Fibroblast of mammary gland (primary cell): Measurements from ENCODE around the gene RUNX1.

Experiments
- DNase-seq: peaks from one replicate; pipeline ENCODE4 v3.0.0-alpha.2; 2010; ENCODE audit warnings: low read depth
- H3K4me3 ChIP-seq: 2 replicates; pipeline ENCODE4 v1.5.1; 2011; ENCODE audit warnings: low read depth, mild to moderate bottlenecking, low read length, moderate library complexity; ENCODE audit not compliant: control insufficient read depth
- CTCF ChIP-seq: conservative IDR thresholded peaks from 2 replicates; pipeline ENCODE4 v1.5.1; 2011; ENCODE audit warnings: low read depth, low read length, inconsistent platforms; ENCODE audit not compliant: control insufficient read depth, insufficient read depth

RUNX1 gene

DNA sequence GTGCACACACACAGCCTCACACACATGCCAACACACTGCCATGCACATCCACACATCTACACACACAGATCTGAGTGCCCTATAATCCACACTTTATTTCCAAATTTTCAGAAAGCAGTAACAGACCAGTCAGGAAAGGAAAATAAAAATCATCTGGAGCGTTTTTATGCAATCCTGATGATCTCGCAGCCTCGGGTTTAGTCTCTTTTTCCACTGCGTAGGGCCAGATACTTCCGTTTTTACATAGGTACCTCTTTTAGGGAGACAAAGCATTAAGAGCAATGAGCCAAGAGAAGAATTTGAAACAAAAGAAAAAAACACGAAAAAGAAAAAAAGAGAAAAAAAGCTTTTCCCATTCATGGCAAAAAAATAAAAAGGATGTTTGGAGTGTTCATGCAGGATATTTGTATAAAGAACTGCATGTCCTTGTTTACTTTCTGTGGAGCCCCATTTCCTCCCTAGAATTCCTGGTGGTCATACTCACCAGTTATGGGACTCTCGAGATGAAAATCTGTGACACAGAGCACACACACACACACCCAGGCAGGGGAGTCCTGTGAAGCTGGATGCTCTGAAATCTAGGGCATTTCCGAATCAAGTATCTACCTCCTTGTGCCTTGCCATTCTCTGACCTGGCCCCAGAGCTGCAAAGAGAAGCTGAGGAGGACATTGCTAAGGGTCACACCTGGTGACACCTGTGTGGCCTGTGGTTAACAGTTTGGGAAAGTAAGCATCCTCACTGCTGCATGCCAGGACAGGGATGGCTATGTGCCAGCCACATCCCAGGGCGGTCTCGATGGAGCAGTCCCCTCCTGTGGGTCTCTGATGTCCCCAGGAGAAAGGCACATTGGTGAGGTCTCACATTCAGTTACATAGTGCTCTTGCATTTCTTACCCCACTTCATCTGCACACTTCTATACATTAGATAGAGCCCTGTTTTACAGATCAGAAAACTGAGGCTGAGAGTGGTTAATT, 83.6 kb downstream of the RUNX1 start:
- TF ChIP-seq CTCF, result no peak
- peak; percentile 59 for DNase-seq
- H3K4me3 ChIP-seq, result no peak overlapping the region

DNA sequence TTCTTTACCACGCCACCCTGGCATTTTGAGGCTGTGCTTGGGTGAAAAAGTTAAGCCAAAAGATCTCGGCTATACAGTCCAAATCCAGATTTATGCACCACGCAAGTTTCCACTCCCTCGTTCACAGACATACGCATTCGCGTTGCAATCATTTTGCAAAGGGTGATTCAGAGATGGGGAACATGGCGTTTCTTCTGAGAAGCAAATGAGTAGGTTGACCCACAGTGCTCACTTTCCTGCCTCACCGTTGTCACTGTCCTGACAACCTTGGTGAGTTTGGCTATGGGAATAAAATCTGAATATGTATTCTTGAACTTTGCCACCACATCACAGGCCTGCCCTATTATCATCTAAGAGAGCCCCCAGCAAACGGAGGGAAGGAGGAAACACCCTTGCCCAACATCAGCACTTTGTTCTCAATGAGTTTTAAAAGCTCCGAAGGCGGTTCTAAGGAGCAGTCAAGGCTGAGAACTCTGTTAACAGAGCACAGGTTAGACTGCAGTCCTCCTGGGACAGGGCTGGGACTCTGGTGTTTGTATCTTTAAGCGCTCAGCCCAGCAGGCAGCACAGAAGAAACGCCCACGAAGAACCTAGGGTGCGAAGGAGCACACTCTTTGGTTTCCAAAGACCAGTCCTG, 86.4 kb downstream of the RUNX1 start:
- no peak for TF ChIP-seq CTCF
- H3K4me3 ChIP-seq, result no peak overlapping the region
- DNase-seq, result no peak

DNA sequence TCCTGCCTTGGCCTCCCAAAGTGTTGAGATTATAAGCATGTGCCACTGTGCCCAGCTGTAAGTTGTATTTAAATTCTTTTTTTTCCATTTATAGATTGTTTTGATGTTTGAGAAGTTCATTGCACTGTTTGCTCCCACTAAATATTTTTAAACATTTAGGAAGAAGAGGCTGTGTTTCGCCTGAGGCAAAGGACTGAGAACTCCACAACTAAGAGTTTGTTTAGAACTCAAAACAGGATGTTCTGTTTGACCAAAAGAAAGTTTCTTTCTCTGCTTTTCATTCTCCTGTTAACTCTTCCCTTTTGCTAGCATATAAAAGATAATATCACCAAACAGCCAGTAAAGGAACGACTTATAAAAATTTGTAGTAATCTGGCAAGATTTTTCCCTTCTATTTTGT, 87.0 kb downstream of the RUNX1 start:
- no peak for TF ChIP-seq CTCF
- no peak overlapping the region for H3K4me3 ChIP-seq
- DNase-seq, result no peak

GRCh38 chr21:34960687-34961086, 88.4 kb downstream of the RUNX1 start:
- DNase-seq, result no peak
- TF ChIP-seq CTCF, result no peak

DNA sequence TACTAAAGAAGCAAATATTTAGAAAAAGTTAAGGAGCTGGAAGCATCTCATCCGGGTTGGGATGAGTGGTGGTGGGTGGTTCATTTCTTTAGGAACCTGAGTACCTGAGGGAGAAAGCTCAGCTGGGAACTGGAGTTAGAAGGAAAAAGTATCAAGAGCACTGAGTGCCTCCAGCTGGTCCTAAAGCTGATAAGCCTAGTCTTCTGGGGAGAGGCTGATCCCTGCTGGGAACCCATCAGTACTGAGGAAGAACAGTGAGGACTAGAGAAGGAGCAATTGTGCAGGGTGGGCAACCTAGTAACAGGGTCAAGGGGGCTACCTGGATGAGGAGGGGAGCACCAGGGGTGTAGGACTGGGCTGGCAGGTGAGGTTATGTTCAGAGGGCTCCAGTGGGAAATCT, 89.5 kb downstream of the RUNX1 start:
- TF ChIP-seq CTCF, result no peak
- DNase-seq, result no peak
- no peak overlapping the region for H3K4me3 ChIP-seq

More at GRCh38 chr21:34960687-34961086, 88.4 kb downstream of the RUNX1 start:
- no peak overlapping the region for H3K4me3 ChIP-seq

DNA sequence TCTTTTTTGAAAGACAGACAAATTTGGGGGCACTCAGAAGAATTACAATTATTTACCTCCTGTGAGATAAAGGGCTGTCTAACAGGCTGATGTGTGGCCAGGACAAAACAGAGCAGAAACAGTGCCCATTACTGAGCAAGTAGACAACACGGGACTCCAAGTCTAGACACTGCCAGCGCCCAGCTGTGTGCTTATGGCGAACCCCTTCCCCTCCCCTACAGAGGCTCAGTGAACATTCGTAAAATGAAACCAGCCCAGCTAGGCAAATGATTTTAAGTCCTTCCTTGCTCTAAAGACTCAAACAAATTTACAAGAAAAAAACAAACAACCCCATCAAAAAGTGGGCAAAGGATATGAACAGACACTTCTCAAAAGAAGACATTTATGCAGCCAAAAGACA, 91.1 kb downstream of the RUNX1 start:
- H3K4me3 ChIP-seq, result no peak overlapping the region
- DNase-seq, result no peak
- TF ChIP-seq CTCF, result no peak
